Measurements from ENCODE around the gene KCNK5. TPM values are rescaled to one million over a fixed set of nuclear protein-coding genes. Genes with fewer than 3 reads are reported as not detected.

Gene KCNK5
- polyA plus RNA-seq, 2 of the 4 experiments (the other 2 are of a cell fraction): 1.5 to 2.3 TPM

- H3K4me2 ChIP-seq: no peak overlapping the region
- peaks cover 27% of the 10 kb centered on the region for H3K4me1 ChIP-seq
- H3K27ac ChIP-seq: no peak overlapping the region
- ATAC-seq (no peak), DNase-seq (ENCODE audit: low read depth in 1 of 2, low spot score in 1 of 2) (no peak), FAIRE-seq (no peak)
- H3K4me3 ChIP-seq: no peak overlapping the region
- ChIA-PET CTCF (interaction anchor here (1.1 to 3.0 kb wide), 3 partner anchors 9 to 104 kb away, joined by 4 to 10 read pairs (median 7); no protein-coding TSS in a partner anchor), POLR2A (no interaction called here)
- 84% methylated on average over 4 of the region's 7 CpGs for WGBS (ENCODE audit: missing lambda C conversion rate)
- H3K9me3 ChIP-seq: no peaks in the 10 kb centered on the region
- TF ChIP-seq HOXA7 (CRISPR knock-in tag; IDR thresholded peaks at IDR 0.05) (no peak), MAZ (IDR thresholded peaks at IDR 0.05; ENCODE audit: borderline replicate concordance, low read depth, low read length) (no peak), BHLHE40 (IDR thresholded peaks at IDR 0.05; ENCODE audit: low read depth, low read length) (no peak), MAFK (IDR thresholded peaks at IDR 0.05; ENCODE audit: partially characterized antibody) (no peak), NPAS2 (CRISPR knock-in tag; IDR thresholded peaks at IDR 0.05; ENCODE audit: borderline replicate concordance) (no peak), E2F6 (IDR thresholded peaks at IDR 0.05; ENCODE audit: borderline replicate concordance, low read depth) (no peak), ZFP36 (IDR thresholded peaks at IDR 0.05; ENCODE audit: borderline replicate concordance, partially characterized antibody) (no peak), HMGXB4 (CRISPR knock-in tag; IDR thresholded peaks at IDR 0.05; ENCODE audit: borderline replicate concordance) (no peak), ELK1 (IDR thresholded peaks at IDR 0.05; ENCODE audit: low read depth, low read length) (no peak), FOSL2 (IDR thresholded peaks at IDR 0.05) (no peak), FOSL2 (CRISPR knock-in tag; IDR thresholded peaks at IDR 0.05) (no peak), JUN (IDR thresholded peaks at IDR 0.05) (no peak), CTCF (IDR thresholded peaks at IDR 0.05) (no peak), ZC3H11A (IDR thresholded peaks at IDR 0.05) (no peak), RFX5 (IDR thresholded peaks at IDR 0.05) (no peak), RNF2 (IDR thresholded peaks at IDR 0.05; ENCODE audit: borderline replicate concordance, low read depth) (no peak), HEYL (CRISPR knock-in tag; IDR thresholded peaks at IDR 0.05) (no peak), ZNF302 (CRISPR knock-in tag; IDR thresholded peaks at IDR 0.05) (no peak), SREBF2 (IDR thresholded peaks at IDR 0.05) (no peak), MYC (IDR thresholded peaks at IDR 0.05; ENCODE audit: borderline replicate concordance, low read length) (no peak)
Observed at GRCh38 chr6:39199231-39199940, 29.9 kb downstream of the KCNK5 start.

GRCh38 chr6:39198528-39198927 is 30.7 kb downstream of the KCNK5 start:
- no peak for DNase-seq (ENCODE audit: low read depth in 1 of 2, low spot score in 1 of 2)
- TF ChIP-seq ZFP36 (IDR thresholded peaks at IDR 0.05; ENCODE audit: borderline replicate concordance, partially characterized antibody): no peak
- TF ChIP-seq NR3C1 (IDR thresholded peaks at IDR 0.05): no peak
- TF ChIP-seq FOXS1 (CRISPR knock-in tag; IDR thresholded peaks at IDR 0.05): no peak
- TF ChIP-seq BHLHE40 (IDR thresholded peaks at IDR 0.05; ENCODE audit: low read depth, low read length): no peak
- no peak for TF ChIP-seq JUN (IDR thresholded peaks at IDR 0.05)
- no peak for TF ChIP-seq CHD2 (IDR thresholded peaks at IDR 0.05; ENCODE audit: low read length, partially characterized antibody)
- no peak for TF ChIP-seq RCOR1 (IDR thresholded peaks at IDR 0.05; ENCODE audit: low read depth, low read length)
- TF ChIP-seq GATA3 (IDR thresholded peaks at IDR 0.05; ENCODE audit: borderline replicate concordance): no peak
- TF ChIP-seq POLR2AphosphoS2 (conservative IDR thresholded peaks at IDR 0.05; ENCODE audit: low read length): no peak
- TF ChIP-seq SREBF2 (IDR thresholded peaks at IDR 0.05): no peak
- TF ChIP-seq NPAS2 (CRISPR knock-in tag; IDR thresholded peaks at IDR 0.05; ENCODE audit: borderline replicate concordance): no peak
- TF ChIP-seq ELK1 (IDR thresholded peaks at IDR 0.05; ENCODE audit: low read depth, low read length): no peak
- TF ChIP-seq ZSCAN20 (CRISPR knock-in tag; IDR thresholded peaks at IDR 0.05): no peak
- TF ChIP-seq MYC (IDR thresholded peaks at IDR 0.05; ENCODE audit: borderline replicate concordance, low read length): no peak
- TF ChIP-seq EP300 (IDR thresholded peaks at IDR 0.05): no peak
- no peak for TF ChIP-seq RNF2 (IDR thresholded peaks at IDR 0.05; ENCODE audit: borderline replicate concordance, low read depth)
- TF ChIP-seq RARB (CRISPR knock-in tag; IDR thresholded peaks at IDR 0.05): no peak
- no peak for TF ChIP-seq KDM5A (IDR thresholded peaks at IDR 0.05)
- TF ChIP-seq HEYL (CRISPR knock-in tag; IDR thresholded peaks at IDR 0.05): no peak
- TF ChIP-seq MAX (IDR thresholded peaks at IDR 0.05): no peak
- ChIA-PET POLR2A (no interaction called here), CTCF (interaction anchor here (0.6 to 3.0 kb wide), 3 partner anchors 32 to 232 kb away, joined by 3 to 10 read pairs (median 3); no protein-coding TSS in a partner anchor)
- H3K27ac ChIP-seq: no peak overlapping the region
- ATAC-seq: no peak
- FAIRE-seq: no peak
- no peak overlapping the region for H3K4me2 ChIP-seq
- no peaks in the 10 kb centered on the region for H3K9me3 ChIP-seq
- H3K4me3 ChIP-seq: no peak overlapping the region
- peaks cover 18% of the 10 kb centered on the region for H3K4me1 ChIP-seq
